Hepatocyte (in vitro differentiated cells): Measurements from ENCODE around the gene NSUN7.

Experiments used
- EZH2 ChIP-seq: fragments of 200-600 bp; sonication (generic); IDR thresholded peaks from 2 replicates; pipeline ENCODE4 v1.6.1; 2016; ENCODE audit warnings: antibody characterized with exemption, mild to moderate bottlenecking, borderline replicate concordance
- TF ChIP-seq, protein P1 (sequence below): fragments of 200-600 bp; sonication (generic); IDR thresholded peaks from 2 replicates; pipeline ENCODE4 v1.5.1; 2016; ENCODE audit warnings: antibody characterized with exemption, mild to moderate bottlenecking; ENCODE audit not compliant: poor library complexity

DNA sequence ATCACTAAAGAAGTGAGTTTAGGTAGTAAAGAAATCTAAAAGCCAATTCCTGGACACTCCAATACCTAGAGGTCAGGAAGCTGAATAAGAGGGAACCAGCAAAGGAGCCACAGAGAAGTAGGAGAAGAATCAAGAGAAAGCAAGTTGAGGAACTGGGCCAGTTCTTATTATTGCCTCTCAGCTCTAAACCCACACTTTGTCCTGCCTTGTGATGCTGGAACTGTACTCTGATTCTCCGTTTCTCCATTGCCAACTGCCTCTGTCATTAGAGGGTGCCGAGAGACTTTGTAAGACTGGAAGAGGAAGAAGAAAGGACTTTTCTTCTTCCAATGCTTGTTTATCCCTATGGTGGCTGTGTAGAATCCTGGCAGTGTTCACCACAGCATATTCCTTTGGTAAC lies 38.6 kb downstream of the NSUN7 start:
- TF ChIP-seq, protein P1, sequence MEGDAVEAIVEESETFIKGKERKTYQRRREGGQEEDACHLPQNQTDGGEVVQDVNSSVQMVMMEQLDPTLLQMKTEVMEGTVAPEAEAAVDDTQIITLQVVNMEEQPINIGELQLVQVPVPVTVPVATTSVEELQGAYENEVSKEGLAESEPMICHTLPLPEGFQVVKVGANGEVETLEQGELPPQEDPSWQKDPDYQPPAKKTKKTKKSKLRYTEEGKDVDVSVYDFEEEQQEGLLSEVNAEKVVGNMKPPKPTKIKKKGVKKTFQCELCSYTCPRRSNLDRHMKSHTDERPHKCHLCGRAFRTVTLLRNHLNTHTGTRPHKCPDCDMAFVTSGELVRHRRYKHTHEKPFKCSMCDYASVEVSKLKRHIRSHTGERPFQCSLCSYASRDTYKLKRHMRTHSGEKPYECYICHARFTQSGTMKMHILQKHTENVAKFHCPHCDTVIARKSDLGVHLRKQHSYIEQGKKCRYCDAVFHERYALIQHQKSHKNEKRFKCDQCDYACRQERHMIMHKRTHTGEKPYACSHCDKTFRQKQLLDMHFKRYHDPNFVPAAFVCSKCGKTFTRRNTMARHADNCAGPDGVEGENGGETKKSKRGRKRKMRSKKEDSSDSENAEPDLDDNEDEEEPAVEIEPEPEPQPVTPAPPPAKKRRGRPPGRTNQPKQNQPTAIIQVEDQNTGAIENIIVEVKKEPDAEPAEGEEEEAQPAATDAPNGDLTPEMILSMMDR = no peak
- TF ChIP-seq EZH2 = no peak
